ENCODE measurements around the gene NSUN2. TPM values are rescaled to one million over a fixed set of nuclear protein-coding genes. Genes with fewer than 3 reads are reported as not detected.

Gene NSUN2
- total RNA-seq, 4 donors from 2014 or later, result 25.7 to 42.8 (median 39.1) TPM

DNA sequence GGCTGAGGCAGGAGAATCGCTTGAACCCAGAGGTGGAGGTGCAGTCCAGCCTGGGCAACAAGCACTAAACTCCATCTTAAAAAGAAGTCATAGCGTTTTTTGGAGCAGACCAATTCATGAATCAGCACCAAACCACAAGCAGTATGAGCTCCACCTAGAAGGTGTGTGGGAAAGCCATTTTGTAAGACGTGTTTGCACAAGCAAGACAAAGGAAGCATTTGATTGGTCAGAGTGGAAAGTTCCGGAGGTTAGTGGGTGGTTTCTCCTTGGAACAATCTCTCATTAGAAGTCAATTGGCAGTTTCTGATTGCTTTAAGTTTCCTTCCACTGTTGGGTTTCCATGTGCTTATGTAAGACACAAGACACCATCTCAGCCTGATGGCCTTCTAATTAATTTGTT, 5.4 kb upstream of the NSUN2 start:
- no peaks in the 10 kb centered on the region for H3K36me3 ChIP-seq
- no peak overlapping the region for H3K4me3 ChIP-seq
- TF ChIP-seq, protein P1, sequence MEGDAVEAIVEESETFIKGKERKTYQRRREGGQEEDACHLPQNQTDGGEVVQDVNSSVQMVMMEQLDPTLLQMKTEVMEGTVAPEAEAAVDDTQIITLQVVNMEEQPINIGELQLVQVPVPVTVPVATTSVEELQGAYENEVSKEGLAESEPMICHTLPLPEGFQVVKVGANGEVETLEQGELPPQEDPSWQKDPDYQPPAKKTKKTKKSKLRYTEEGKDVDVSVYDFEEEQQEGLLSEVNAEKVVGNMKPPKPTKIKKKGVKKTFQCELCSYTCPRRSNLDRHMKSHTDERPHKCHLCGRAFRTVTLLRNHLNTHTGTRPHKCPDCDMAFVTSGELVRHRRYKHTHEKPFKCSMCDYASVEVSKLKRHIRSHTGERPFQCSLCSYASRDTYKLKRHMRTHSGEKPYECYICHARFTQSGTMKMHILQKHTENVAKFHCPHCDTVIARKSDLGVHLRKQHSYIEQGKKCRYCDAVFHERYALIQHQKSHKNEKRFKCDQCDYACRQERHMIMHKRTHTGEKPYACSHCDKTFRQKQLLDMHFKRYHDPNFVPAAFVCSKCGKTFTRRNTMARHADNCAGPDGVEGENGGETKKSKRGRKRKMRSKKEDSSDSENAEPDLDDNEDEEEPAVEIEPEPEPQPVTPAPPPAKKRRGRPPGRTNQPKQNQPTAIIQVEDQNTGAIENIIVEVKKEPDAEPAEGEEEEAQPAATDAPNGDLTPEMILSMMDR (IDR thresholded peaks at IDR 0.05), result no peak
- peaks cover 11 to 35% (median 26%) of the 10 kb centered on the region in 4 donors for H3K4me1 ChIP-seq
- no peaks in the 10 kb centered on the region for H3K9me3 ChIP-seq
- H3K27me3 ChIP-seq, result no peaks in the 10 kb centered on the region
- no peak for DNase-seq (ENCODE audit: extremely low spot score)
- WGBS, result 93% methylated on average over 4 of the region's 4 CpGs
- H3K27ac ChIP-seq (replicated peaks in 1 of 4), result no peak overlapping the region
- intact Hi-C loops (cut with DNase I), result loop anchor here (10.0 kb wide), 1 partner anchor 757 kb away; the partner anchor contains the start of gene ADCY2

DNA sequence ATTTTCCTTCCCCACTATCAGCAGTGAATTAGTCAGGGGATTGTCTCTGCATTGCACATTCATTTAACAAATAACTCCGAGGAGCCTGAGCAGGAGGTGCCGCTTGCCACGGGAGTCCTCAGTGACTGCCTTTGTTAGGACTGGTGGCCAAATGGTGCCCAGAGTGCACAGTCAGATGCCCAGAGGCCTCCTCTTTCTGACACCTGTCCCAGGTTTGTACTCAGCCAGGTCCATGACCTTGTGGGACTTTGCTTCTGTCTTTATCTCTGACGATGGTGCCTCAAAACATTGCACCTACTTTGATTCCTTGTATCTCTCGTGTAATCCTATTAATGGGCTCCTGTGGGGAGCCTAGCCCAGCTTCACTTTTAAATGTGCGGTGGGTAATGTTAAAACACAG, 4.7 kb upstream of the NSUN2 start:
- TF ChIP-seq, protein P1 (IDR thresholded peaks at IDR 0.05), result no peak
- TF ChIP-seq EP300 (IDR thresholded peaks at IDR 0.05) (no peak), POLR2AphosphoS5 (IDR thresholded peaks at IDR 0.05) (no peak), POLR2A (IDR thresholded peaks at IDR 0.05; ENCODE audit: low read depth) (no peak)
- no peaks in the 10 kb centered on the region for H3K36me3 ChIP-seq
- intact Hi-C loops (cut with DNase I), result loop anchor here (10.0 kb wide), 1 partner anchor 757 kb away; the partner anchor contains the start of gene ADCY2
- DNase-seq (ENCODE audit: extremely low spot score), result no peak
- no peaks in the 10 kb centered on the region for H3K27me3 ChIP-seq
- no peaks in the 10 kb centered on the region for H3K9me3 ChIP-seq
- 94% methylated on average over 6 of the region's 6 CpGs for WGBS
- no peak overlapping the region for H3K4me3 ChIP-seq
- H3K4me1 ChIP-seq, result peaks cover 11 to 35% (median 26%) of the 10 kb centered on the region in 4 donors
- H3K27ac ChIP-seq (replicated peaks in 1 of 4), result no peak overlapping the region

DNA sequence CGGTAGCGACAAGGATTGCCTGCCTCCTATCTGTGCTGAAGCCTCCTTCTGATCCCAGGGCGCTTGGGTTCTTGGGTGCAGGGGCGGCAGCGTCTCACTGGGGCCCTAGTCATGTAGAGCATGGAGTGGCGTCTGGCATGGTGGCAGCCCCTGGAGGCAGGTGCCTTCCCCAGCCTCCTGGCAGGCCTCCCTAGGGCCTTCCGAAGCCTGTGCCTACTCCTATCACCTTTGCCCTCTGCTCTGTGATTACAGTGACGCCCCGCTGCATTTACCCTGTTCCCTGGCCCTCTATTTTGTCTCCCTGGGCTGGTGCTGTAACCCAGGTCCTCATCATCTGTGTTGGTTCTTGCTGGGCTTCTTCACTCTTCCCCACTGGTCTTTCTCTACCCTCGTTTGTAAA, 4.2 kb upstream of the NSUN2 start:
- H3K27me3 ChIP-seq, result no peaks in the 10 kb centered on the region
- 95% methylated on average over 6 of the region's 10 CpGs for WGBS
- no peaks in the 10 kb centered on the region for H3K36me3 ChIP-seq
- H3K27ac ChIP-seq (replicated peaks in 1 of 4), result no peak overlapping the region
- TF ChIP-seq, protein P1 (IDR thresholded peaks at IDR 0.05), result no peak
- TF ChIP-seq POLR2AphosphoS5 (IDR thresholded peaks at IDR 0.05) (no peak), EP300 (IDR thresholded peaks at IDR 0.05) (no peak), POLR2A (IDR thresholded peaks at IDR 0.05; ENCODE audit: low read depth) (no peak)
- intact Hi-C loops (cut with DNase I), result loop anchor here (10.0 kb wide), 1 partner anchor 758 kb away; the partner anchor contains the start of gene ADCY2
- H3K9me3 ChIP-seq, result no peaks in the 10 kb centered on the region
- no peak overlapping the region for H3K4me3 ChIP-seq
- no peak for DNase-seq (ENCODE audit: extremely low spot score)
- peaks cover 15 to 40% (median 30%) of the 10 kb centered on the region in 4 donors for H3K4me1 ChIP-seq

DNA sequence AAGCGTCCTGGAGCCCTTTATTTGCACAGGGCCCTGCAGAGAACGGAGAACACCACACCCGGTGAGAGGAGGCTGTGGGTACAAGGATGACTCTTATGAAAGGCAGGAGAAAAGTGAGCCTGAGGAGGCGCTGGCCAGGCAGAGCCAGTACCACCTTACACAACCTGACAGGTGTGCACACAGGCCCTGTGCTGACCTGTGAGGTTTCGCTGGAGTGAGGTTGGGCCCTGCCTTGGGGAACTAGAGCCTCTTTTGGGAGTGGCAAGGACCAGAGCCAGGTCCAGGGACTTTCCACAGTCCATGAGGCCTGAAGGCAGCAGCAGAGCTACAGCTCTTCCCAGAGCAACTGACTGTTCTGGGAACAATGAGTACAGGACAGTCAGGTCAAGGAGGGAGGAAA, 3.4 kb upstream of the NSUN2 start:
- H3K4me3 ChIP-seq, result no peak overlapping the region
- peaks cover 22 to 47% (median 38%) of the 10 kb centered on the region in 4 donors for H3K4me1 ChIP-seq
- no peaks in the 10 kb centered on the region for H3K9me3 ChIP-seq
- TF ChIP-seq, protein P1 (IDR thresholded peaks at IDR 0.05), result no peak
- TF ChIP-seq POLR2AphosphoS5 (IDR thresholded peaks at IDR 0.05) (no peak), EP300 (IDR thresholded peaks at IDR 0.05) (no peak), POLR2A (IDR thresholded peaks at IDR 0.05; ENCODE audit: low read depth) (no peak)
- H3K27me3 ChIP-seq, result no peaks in the 10 kb centered on the region
- WGBS, result 63% methylated on average over 5 of the region's 5 CpGs
- peak overlapping the region in 1 of 4 donors; percentile 13 for H3K27ac ChIP-seq (replicated peaks in 1 of 4)
- peaks cover 0 to 3% (median 2%) of the 10 kb centered on the region in 4 donors for H3K36me3 ChIP-seq
- no peak for DNase-seq (ENCODE audit: extremely low spot score)
- intact Hi-C loops (cut with DNase I), result loop anchor here (10.0 kb wide), 1 partner anchor 759 kb away; the partner anchor contains the start of gene ADCY2

Measured in esophagus muscularis mucosa (tissue), 4 donors.